Progenitor cell of endocrine pancreas (in vitro differentiated cells): Measurements from ENCODE around the gene BHLHE40. TPM values are rescaled to one million over a fixed set of nuclear protein-coding genes. Genes with fewer than 3 reads are reported as not detected.

Experiments
- DNase-seq: peaks from one replicate; pipeline ENCODE4 v3.0.0; 2021; ENCODE audit warnings: low spot score; ENCODE audit not compliant: unreplicated experiment
- H3K27ac Mint-ChIP-seq: 2 replicates; pipeline ENCODE4 v1.8.0; 2021; ENCODE audit warnings: mild to moderate bottlenecking, moderate library complexity, mixed read lengths
- H3K27me3 Mint-ChIP-seq: 2 replicates; pipeline ENCODE4 v1.8.0; 2021; ENCODE audit warnings: mixed read lengths
- H3K36me3 Mint-ChIP-seq: 2 replicates; pipeline ENCODE4 v1.8.0; 2022; ENCODE audit warnings: mixed read lengths; ENCODE audit not compliant: insufficient read depth
- H3K4me1 Mint-ChIP-seq: 2 replicates; pipeline ENCODE4 v1.8.0; 2021; ENCODE audit warnings: low read depth, mixed read lengths
- H3K4me3 Mint-ChIP-seq: 2 replicates; pipeline ENCODE4 v1.8.0; 2021; ENCODE audit warnings: low read depth, mild to moderate bottlenecking, moderate library complexity, mixed read lengths
- H3K9me3 Mint-ChIP-seq: 2 replicates; pipeline ENCODE4 v1.8.0; 2021; ENCODE audit warnings: low read depth, mixed read lengths
- total RNA-seq: library from RNA; stranded (reverse); gene quantifications from 2 replicates; pipeline ENCODE4 v1.2.1, GENCODE V29; 2021
- TF ChIP-seq, protein P1 (sequence below): fragments of 200-600 bp; sonication (generic); IDR thresholded peaks from one replicate; pipeline ENCODE4 v1.5.0; 2021; ENCODE audit warnings: antibody characterized with exemption, mild to moderate bottlenecking; ENCODE audit not compliant: unreplicated experiment

The BHLHE40 gene
- total RNA-seq, 1 donor from 2014 or later, result 1.1 TPM

GRCh38 chr3:4999531-5000184, 20.4 kb downstream of the BHLHE40 start:
- H3K27me3 Mint-ChIP-seq, result peaks cover 46% of the 10 kb centered on the region

DNA sequence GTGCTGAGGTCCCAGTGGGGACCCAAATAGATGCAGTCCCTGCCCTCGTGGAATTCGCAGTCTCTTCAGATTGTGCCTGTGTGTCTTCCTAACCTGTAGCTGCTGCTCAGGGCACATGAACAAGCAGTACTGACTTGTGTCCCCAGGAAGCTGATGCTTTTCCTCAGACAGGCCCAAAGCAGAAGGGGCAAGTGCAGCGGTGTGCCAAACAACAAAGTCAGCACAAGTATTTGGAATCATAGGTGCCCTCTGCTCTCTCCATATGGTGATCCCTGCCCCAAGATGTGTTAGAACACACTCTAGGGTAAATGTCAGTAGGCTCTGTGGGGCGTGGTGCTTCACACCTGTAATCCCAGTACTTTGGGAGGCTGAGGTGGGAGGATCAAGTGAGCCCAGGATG, 21.9 kb downstream of the BHLHE40 start:
- Mint-ChIP-seq H3K4me1 (no peaks in the 10 kb centered on the region), H3K27me3 (peaks cover 47% of the 10 kb centered on the region), H3K4me3 (no peak overlapping the region), H3K27ac (no peak overlapping the region), H3K36me3 (no peaks in the 10 kb centered on the region), H3K9me3 (no peaks in the 10 kb centered on the region)
- TF ChIP-seq, protein P1, sequence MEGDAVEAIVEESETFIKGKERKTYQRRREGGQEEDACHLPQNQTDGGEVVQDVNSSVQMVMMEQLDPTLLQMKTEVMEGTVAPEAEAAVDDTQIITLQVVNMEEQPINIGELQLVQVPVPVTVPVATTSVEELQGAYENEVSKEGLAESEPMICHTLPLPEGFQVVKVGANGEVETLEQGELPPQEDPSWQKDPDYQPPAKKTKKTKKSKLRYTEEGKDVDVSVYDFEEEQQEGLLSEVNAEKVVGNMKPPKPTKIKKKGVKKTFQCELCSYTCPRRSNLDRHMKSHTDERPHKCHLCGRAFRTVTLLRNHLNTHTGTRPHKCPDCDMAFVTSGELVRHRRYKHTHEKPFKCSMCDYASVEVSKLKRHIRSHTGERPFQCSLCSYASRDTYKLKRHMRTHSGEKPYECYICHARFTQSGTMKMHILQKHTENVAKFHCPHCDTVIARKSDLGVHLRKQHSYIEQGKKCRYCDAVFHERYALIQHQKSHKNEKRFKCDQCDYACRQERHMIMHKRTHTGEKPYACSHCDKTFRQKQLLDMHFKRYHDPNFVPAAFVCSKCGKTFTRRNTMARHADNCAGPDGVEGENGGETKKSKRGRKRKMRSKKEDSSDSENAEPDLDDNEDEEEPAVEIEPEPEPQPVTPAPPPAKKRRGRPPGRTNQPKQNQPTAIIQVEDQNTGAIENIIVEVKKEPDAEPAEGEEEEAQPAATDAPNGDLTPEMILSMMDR, result no peak
- DNase-seq, result no peak

More at GRCh38 chr3:4999531-5000184, 20.4 kb downstream of the BHLHE40 start:
- Mint-ChIP-seq H3K4me1 (no peaks in the 10 kb centered on the region), H3K36me3 (no peaks in the 10 kb centered on the region), H3K9me3 (no peaks in the 10 kb centered on the region), H3K4me3 (no peak overlapping the region), H3K27ac (no peak overlapping the region)
- TF ChIP-seq, protein P1, result no peak
- DNase-seq, result no peak

DNA sequence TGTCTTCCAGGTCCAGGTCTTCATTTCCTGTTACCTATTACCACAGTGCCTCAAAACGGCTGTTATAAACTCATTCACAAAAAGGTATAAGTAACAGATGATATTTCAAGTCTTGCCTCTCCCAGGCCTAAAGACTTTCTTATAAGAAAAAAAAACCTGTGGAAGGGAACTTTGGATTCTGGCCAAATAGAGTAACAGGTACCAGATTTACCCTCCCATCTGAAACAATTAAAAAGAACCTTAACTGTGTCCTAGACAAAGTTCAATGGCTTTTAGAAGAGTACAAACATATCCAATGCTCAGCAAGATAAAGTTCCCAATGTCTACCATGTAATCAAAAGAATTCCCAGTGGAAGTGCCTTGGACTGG, 22.6 kb downstream of the BHLHE40 start:
- Mint-ChIP-seq H3K27ac (no peak overlapping the region), H3K27me3 (peaks cover 45% of the 10 kb centered on the region)
- TF ChIP-seq, protein P1, result no peak

DNA sequence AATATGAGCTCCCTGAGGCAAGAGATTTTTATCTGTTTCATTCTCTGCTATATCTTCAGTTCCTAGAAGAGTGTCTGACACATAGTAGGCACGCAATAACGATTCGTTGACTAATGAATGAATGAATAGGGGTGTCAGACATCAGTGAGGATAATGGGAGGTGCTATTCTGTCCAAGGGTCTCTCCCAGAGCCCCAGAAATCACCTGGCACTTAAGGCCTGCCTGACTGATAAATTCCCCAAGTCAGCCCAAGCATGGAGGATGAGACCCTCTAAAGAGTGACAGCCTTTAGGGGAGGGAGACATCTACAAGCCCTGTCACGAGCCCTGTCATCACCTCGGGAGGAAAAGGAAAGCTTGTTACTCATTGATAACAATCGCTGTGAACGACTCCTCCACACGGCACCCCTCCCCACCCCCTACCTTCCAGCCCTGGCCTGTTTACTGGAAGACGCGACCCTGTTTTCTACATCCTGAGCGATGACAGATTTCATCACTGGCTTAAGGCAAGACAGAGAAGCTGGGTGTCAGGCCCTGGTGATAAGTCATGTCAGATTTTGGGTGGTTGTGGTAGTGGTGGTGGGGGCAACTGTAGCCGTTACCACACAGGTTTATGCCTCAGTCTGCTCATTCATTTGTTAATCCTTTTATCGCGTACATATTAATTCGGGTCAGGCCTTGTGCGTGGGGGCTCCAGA, 23.1 kb downstream of the BHLHE40 start:
- Mint-ChIP-seq H3K27me3 (peaks cover 45% of the 10 kb centered on the region), H3K9me3 (no peaks in the 10 kb centered on the region), H3K36me3 (no peaks in the 10 kb centered on the region), H3K4me3 (no peak overlapping the region), H3K27ac (no peak overlapping the region), H3K4me1 (no peaks in the 10 kb centered on the region)
- TF ChIP-seq, protein P1, result no peak
- no peak for DNase-seq

More for the DNA sequence above, 22.6 kb downstream of the BHLHE40 start:
- Mint-ChIP-seq H3K9me3 (no peaks in the 10 kb centered on the region), H3K4me3 (no peak overlapping the region), H3K36me3 (no peaks in the 10 kb centered on the region), H3K4me1 (no peaks in the 10 kb centered on the region)
- DNase-seq, result no peak

DNA sequence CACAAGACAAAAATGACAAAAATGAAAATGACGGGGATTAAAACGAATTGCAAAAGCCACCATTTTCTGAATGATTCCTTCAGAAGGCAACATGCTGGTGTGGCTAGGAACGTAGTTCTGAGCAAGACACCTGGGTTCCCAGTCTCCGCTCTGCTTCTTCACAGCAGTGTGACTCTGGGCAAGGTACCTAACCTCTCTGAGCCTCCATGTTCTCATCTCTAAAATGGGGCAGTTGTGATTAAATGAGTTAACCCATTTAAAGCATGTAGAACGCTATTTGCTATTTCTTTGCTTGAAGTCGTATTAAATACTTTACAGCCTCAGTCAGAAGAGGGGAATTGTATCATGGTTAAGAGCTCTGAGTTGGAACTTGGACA, 23.6 kb downstream of the BHLHE40 start:
- TF ChIP-seq, protein P1, result no peak
- peaks cover 50% of the 10 kb centered on the region for H3K27me3 Mint-ChIP-seq
- H3K9me3 Mint-ChIP-seq, result no peaks in the 10 kb centered on the region
- no peak overlapping the region for H3K4me3 Mint-ChIP-seq
- no peak overlapping the region for H3K27ac Mint-ChIP-seq
- H3K4me1 Mint-ChIP-seq, result no peaks in the 10 kb centered on the region
- no peak for DNase-seq
- no peaks in the 10 kb centered on the region for H3K36me3 Mint-ChIP-seq
